ENCODE results near the gene BRCC3. TPM values are rescaled to one million over a fixed set of nuclear protein-coding genes. Genes with fewer than 3 reads are reported as not detected.
A peak's percentile ranks its signal among the peaks of the same experiment; 100 is the strongest.

Gene BRCC3
- total RNA-seq, 1 donor from 2014 or later, result 17.0 TPM

DNA sequence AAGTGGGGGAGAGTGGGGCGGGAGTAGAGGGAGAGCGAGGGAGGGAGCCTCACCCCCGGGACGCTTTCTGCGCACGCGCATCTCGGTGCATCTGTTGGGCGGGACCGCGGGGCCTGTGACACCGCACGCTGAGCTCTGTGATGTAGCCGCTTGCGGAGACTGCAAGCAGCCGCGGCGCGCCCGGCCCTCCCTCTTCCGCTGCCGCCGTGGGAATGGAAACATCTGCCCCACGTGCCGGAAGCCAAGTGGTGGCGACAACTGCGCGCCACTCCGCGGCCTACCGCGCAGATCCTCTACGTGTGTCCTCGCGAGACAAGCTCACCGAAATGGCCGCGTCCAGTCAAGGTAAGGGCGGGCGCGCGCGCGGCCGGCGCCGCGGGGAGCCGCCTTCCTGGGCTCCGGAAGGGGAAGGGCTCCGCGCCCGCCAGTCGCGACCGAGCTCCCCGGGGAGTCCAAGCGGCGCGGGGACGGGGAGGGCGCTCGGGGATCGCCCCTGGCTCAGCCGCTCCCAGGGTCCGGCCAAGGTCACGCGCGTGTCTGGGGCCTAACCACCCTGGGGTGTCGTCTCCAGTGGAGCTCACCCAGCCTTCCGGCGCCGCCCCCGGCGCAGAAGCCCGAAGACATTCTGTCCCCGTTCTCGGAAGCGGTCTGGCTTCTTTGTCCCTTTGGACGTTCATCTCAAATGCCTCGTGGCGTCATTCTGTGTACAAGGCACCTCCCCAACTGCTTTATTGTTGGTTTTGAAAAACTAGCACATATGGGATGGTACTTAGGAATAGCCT, 44.4 kb upstream of the BRCC3 start, which contains the start of gene FUNDC2:
Gene FUNDC2 (plus strand): TSS at position 118 of the 782 bp plus-strand sequence. CDS start 95 bp downstream, at position 213.
- intact Hi-C loops (cut with micrococcal nuclease), result no loop called here
- H3K4me3 ChIP-seq, result peak within 1 kb of the TSS; percentile 72
- TF ChIP-seq CTCF (IDR thresholded peaks at IDR 0.05; ENCODE audit: borderline replicate concordance), result no peak
- peak; percentile 93 for DNase-seq
- H3K9me3 ChIP-seq (replicated peaks), result no peaks in the 10 kb centered on the region
- H3K27ac ChIP-seq (replicated peaks), result peak within 1 kb of the TSS; percentile 97
- H3K36me3 ChIP-seq, result no peaks in the 10 kb centered on the region
- no peaks in the 10 kb centered on the region for H3K27me3 ChIP-seq (ENCODE audit: low read depth)
- peaks cover 21% of the 10 kb centered on the region for H3K4me1 ChIP-seq

- Histone ChIP-seq H3K4me3 (peak overlapping the region; percentile 72), H3K36me3 (no peaks in the 10 kb centered on the region), H3K27ac (replicated peaks) (peak overlapping the region; percentile 97), H3K9me3 (replicated peaks) (no peaks in the 10 kb centered on the region), H3K27me3 (ENCODE audit: low read depth) (no peaks in the 10 kb centered on the region), H3K4me1 (peaks cover 21% of the 10 kb centered on the region)
- intact Hi-C loops (cut with micrococcal nuclease), result no loop called here
- no peak for TF ChIP-seq CTCF (IDR thresholded peaks at IDR 0.05; ENCODE audit: borderline replicate concordance)
- no peak for DNase-seq
Observed at GRCh38 chrX:155027509-155028066, 43.7 kb upstream of the BRCC3 start.

GRCh38 chrX:155028129-155028528, 43.2 kb upstream of the BRCC3 start:
- DNase-seq, result no peak
- Histone ChIP-seq H3K36me3 (no peaks in the 10 kb centered on the region), H3K27ac (replicated peaks) (peak overlapping the region; percentile 97), H3K4me1 (peaks cover 21% of the 10 kb centered on the region), H3K9me3 (replicated peaks) (no peaks in the 10 kb centered on the region), H3K27me3 (ENCODE audit: low read depth) (no peaks in the 10 kb centered on the region), H3K4me3 (peak overlapping the region; percentile 72)
- no peak for TF ChIP-seq CTCF (IDR thresholded peaks at IDR 0.05; ENCODE audit: borderline replicate concordance)
- intact Hi-C loops (cut with micrococcal nuclease), result no loop called here

GRCh38 chrX:155028877-155029291, 42.4 kb upstream of the BRCC3 start:
- no peak for TF ChIP-seq CTCF (IDR thresholded peaks at IDR 0.05; ENCODE audit: borderline replicate concordance)
- peaks cover 5% of the 10 kb centered on the region for H3K36me3 ChIP-seq
- peaks cover 21% of the 10 kb centered on the region for H3K4me1 ChIP-seq
- H3K4me3 ChIP-seq, result peak overlapping the region; percentile 72
- H3K27ac ChIP-seq (replicated peaks), result peak overlapping the region; percentile 97
- no peaks in the 10 kb centered on the region for H3K9me3 ChIP-seq (replicated peaks)
- DNase-seq, result no peak
- intact Hi-C loops (cut with micrococcal nuclease), result no loop called here
- H3K27me3 ChIP-seq (ENCODE audit: low read depth), result no peaks in the 10 kb centered on the region

GRCh38 chrX:155031657-155032056, 39.7 kb upstream of the BRCC3 start:
- no peaks in the 10 kb centered on the region for H3K27me3 ChIP-seq (ENCODE audit: low read depth)
- no peak overlapping the region for H3K4me3 ChIP-seq
- no peak overlapping the region for H3K27ac ChIP-seq (replicated peaks)
- peaks cover 8% of the 10 kb centered on the region for H3K9me3 ChIP-seq (replicated peaks)
- no peak for TF ChIP-seq CTCF (IDR thresholded peaks at IDR 0.05; ENCODE audit: borderline replicate concordance)
- DNase-seq, result no peak
- peaks cover 21% of the 10 kb centered on the region for H3K4me1 ChIP-seq
- peaks cover 30% of the 10 kb centered on the region for H3K36me3 ChIP-seq
- intact Hi-C loops (cut with micrococcal nuclease), result no loop called here

Measured in left ventricle myocardium inferior (tissue), 1 donor.